IPS DF 4.7 (cell line): ENCODE measurements around the gene CCL3.
"Not testable (repeated sequence)": the region's sequence is repeated elsewhere in the genome, so short reads cannot be mapped to it uniquely, and the experiment has no call there.

Source experiments
- DNase-seq: peaks from one replicate; pipeline ENCODE4 v3.0.0-alpha.2; 2013; ENCODE audit warnings: low spot score; ENCODE audit errors: extremely low read depth

CCL3 gene

GRCh38 chr17:36087471-36087870 is 2.5 kb downstream of the CCL3 start:
- not testable (repeated sequence) for DNase-seq

- no peak for DNase-seq
These were observed 3.2 kb downstream of the CCL3 start for GRCh38 chr17:36086791-36087190.

- no peak for DNase-seq
These were observed 4.2 kb downstream of the CCL3 start for GRCh38 chr17:36085765-36086164.

GRCh38 chr17:36083691-36084090 is 6.3 kb downstream of the CCL3 start:
- DNase-seq: not testable (repeated sequence)

GRCh38 chr17:36082482-36083120 is 7.3 kb downstream of the CCL3 start:
- not testable (repeated sequence) for DNase-seq

GRCh38 chr17:36081681-36082471 is 8.1 kb downstream of the CCL3 start:
- not testable (repeated sequence) for DNase-seq

- DNase-seq: no peak
These were observed 15.6 kb downstream of the CCL3 start for GRCh38 chr17:36074365-36074764.

- peak; percentile 84 for DNase-seq
These were observed 17.4 kb downstream of the CCL3 start for GRCh38 chr17:36072431-36073121.

- no peak for DNase-seq
These were observed 18.2 kb downstream of the CCL3 start for GRCh38 chr17:36071751-36072150.

GRCh38 chr17:36070427-36070826 is 19.5 kb downstream of the CCL3 start:
- no peak for DNase-seq

GRCh38 chr17:36069136-36069535 is 20.8 kb downstream of the CCL3 start:
- no peak for DNase-seq

- no peak for DNase-seq
These were observed 21.4 kb downstream of the CCL3 start for GRCh38 chr17:36068524-36068923.

GRCh38 chr17:36066365-36066985 is 23.5 kb downstream of the CCL3 start:
- DNase-seq: no peak

- DNase-seq: no peak
These were observed 26.0 kb downstream of the CCL3 start, which contains the start of gene CCL18 for GRCh38 chr17:36063786-36064541. CCL18 (plus strand) TSS chr17:36064272; CDS start chr17:36064343, 71 bp downstream.

GRCh38 chr17:36060816-36061215 is 29.1 kb downstream of the CCL3 start:
- no peak for DNase-seq

- DNase-seq: no peak
These were observed 30.5 kb downstream of the CCL3 start for GRCh38 chr17:36059406-36059805.

GRCh38 chr17:36057911-36058310 is 32.0 kb downstream of the CCL3 start:
- no peak for DNase-seq

- no peak for DNase-seq
These were observed 33.9 kb downstream of the CCL3 start for GRCh38 chr17:36055921-36056520.

- no peak for DNase-seq
These were observed 34.8 kb downstream of the CCL3 start for GRCh38 chr17:36055171-36055570.

GRCh38 chr17:36049643-36050042 is 40.3 kb downstream of the CCL3 start:
- DNase-seq: no peak

GRCh38 chr17:36048066-36048465 is 41.9 kb downstream of the CCL3 start:
- DNase-seq: no peak
